ENCODE measurements around the gene CD320.

The CD320 gene

GRCh38 chr19:8310342-8311055 is 2.3 kb upstream of the CD320 start:
- H3K27me3 ChIP-seq (ENCODE audit: low read length): no peaks in the 10 kb centered on the region
- H3K27ac ChIP-seq (ENCODE audit: low read depth, low read length): no peak overlapping the region
- TF ChIP-seq EZH2phosphoT487 (conservative IDR thresholded peaks at IDR 0.05; ENCODE audit: low read length): no peak
- no peak for TF ChIP-seq CTCF (IDR thresholded peaks at IDR 0.05; ENCODE audit: insufficient read depth, low read length, poor library complexity, severe bottlenecking)
- no peaks in the 10 kb centered on the region for H4K20me1 ChIP-seq (ENCODE audit: low read depth, low read length)
- no peak overlapping the region for H3K9ac ChIP-seq (ENCODE audit: low read length)
- H3K4me3 ChIP-seq (ENCODE audit: insufficient read depth, low read length, poor library complexity, severe bottlenecking): no peak overlapping the region
- H3K9me3 ChIP-seq (ENCODE audit: insufficient read depth, low read length): no peaks in the 10 kb centered on the region
- no peaks in the 10 kb centered on the region for H3F3A ChIP-seq (ENCODE audit: insufficient read depth)
- no peaks in the 10 kb centered on the region for H3K36me3 ChIP-seq (ENCODE audit: low read length)
- H3K9me2 ChIP-seq (replicated peaks; ENCODE audit: insufficient read depth, low read length): no peaks in the 10 kb centered on the region
- H3K4me2 ChIP-seq (ENCODE audit: low read depth, low read length, poor library complexity, severe bottlenecking): no peak overlapping the region
- peaks cover 21% of the 10 kb centered on the region for H3K79me2 ChIP-seq (ENCODE audit: insufficient read depth, low read length)
- H2AFZ ChIP-seq (ENCODE audit: low read depth, low read length, severe bottlenecking): no peak overlapping the region

DNA sequence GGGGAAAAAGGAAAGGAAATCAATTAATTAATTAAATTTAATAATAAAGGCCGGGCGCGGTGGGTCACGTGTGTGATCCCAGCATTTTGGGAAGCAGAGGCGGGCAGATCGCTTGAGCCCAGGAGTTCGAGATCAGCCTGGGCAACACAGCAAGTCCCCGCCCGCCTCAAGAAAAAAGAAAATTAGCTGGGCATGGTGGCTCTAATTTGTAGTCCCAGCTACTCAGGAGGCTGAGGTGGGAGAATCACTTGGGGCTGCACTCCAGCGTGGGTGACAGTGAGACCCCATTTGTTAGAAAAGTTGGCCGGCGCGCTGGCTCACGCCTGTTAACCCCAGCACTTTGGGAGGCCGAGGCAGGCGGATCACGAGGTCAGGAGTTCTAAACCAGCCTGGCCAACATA is 733 bp upstream of the CD320 start:
- Histone ChIP-seq H3K9me2 (replicated peaks; ENCODE audit: insufficient read depth, low read length) (no peaks in the 10 kb centered on the region), H3K9ac (ENCODE audit: low read length) (peak overlapping the region; percentile 87), H2AFZ (ENCODE audit: low read depth, low read length, severe bottlenecking) (peak overlapping the region; percentile 72), H3K36me3 (ENCODE audit: low read length) (no peaks in the 10 kb centered on the region), H3K27ac (ENCODE audit: low read depth, low read length) (peak overlapping the region; percentile 63), H3K79me2 (ENCODE audit: insufficient read depth, low read length) (peaks cover 26% of the 10 kb centered on the region), H3K4me3 (ENCODE audit: insufficient read depth, low read length, poor library complexity, severe bottlenecking) (peak overlapping the region; percentile 66), H4K20me1 (ENCODE audit: low read depth, low read length) (no peaks in the 10 kb centered on the region), H3K9me3 (ENCODE audit: insufficient read depth, low read length) (no peaks in the 10 kb centered on the region), H3F3A (ENCODE audit: insufficient read depth) (no peaks in the 10 kb centered on the region), H3K27me3 (ENCODE audit: low read length) (no peaks in the 10 kb centered on the region), H3K4me2 (ENCODE audit: low read depth, low read length, poor library complexity, severe bottlenecking) (peak overlapping the region; percentile 87)
- TF ChIP-seq CTCF (IDR thresholded peaks at IDR 0.05; ENCODE audit: insufficient read depth, low read length, poor library complexity, severe bottlenecking) (no peak), EZH2phosphoT487 (conservative IDR thresholded peaks at IDR 0.05; ENCODE audit: low read length) (no peak)

DNA sequence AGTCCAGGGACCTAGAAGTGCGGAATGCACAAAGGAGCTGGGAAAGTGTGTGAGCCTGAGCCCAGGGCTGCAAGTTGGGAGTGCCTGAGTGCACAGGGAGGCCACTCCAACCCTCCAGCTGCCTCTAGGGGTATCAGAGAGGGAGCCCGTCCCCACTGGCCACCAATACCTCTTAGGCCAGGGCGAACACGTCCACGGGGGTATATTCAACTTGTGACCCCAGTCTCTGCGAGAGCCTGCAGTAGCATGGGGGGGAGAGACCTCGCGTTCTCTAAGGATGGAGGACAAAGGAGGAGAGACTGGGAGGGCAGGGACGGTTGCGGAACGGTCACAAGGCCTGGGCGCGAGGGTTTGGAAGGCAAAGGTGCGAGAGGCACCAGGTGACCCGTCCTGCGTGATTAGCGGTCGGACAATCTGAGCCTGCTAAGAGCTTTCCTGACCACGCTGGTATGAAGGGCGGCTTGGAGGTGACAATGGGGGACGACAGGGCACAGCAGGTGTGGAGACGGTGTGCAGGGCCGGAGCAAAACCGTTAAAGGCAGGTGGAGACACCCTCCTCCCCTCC is 676 bp downstream of the CD320 start:
- Histone ChIP-seq H3K9me3 (ENCODE audit: insufficient read depth, low read length) (no peaks in the 10 kb centered on the region), H3K9me2 (replicated peaks; ENCODE audit: insufficient read depth, low read length) (no peaks in the 10 kb centered on the region), H3K4me2 (ENCODE audit: low read depth, low read length, poor library complexity, severe bottlenecking) (peak overlapping the region; percentile 87), H3K4me3 (ENCODE audit: insufficient read depth, low read length, poor library complexity, severe bottlenecking) (peak overlapping the region; percentile 66), H4K20me1 (ENCODE audit: low read depth, low read length) (no peaks in the 10 kb centered on the region), H3K27me3 (ENCODE audit: low read length) (no peaks in the 10 kb centered on the region), H3K79me2 (ENCODE audit: insufficient read depth, low read length) (peaks cover 26% of the 10 kb centered on the region), H3K27ac (ENCODE audit: low read depth, low read length) (peak overlapping the region; percentile 63), H3K9ac (ENCODE audit: low read length) (peak overlapping the region; percentile 87), H3K36me3 (ENCODE audit: low read length) (no peaks in the 10 kb centered on the region), H3F3A (ENCODE audit: insufficient read depth) (no peaks in the 10 kb centered on the region), H2AFZ (ENCODE audit: low read depth, low read length, severe bottlenecking) (peak overlapping the region; percentile 62)
- TF ChIP-seq CTCF (IDR thresholded peaks at IDR 0.05; ENCODE audit: insufficient read depth, low read length, poor library complexity, severe bottlenecking): no peak
- no peak for TF ChIP-seq EZH2phosphoT487 (conservative IDR thresholded peaks at IDR 0.05; ENCODE audit: low read length)
